Stomach (tissue), 9 donors: ENCODE measurements around the gene SYNJ1. TPM values are rescaled to one million over a fixed set of nuclear protein-coding genes. Genes with fewer than 3 reads are reported as not detected.

Source experiments
- DNase-seq, 2 donors: peaks; one replicate each; pipeline versions ENCODE4 v3.0.0 to v3.0.0-alpha.2; 2013 to 2019
- H3K27ac ChIP-seq, 5 donors: fragments of 200-600 bp in 4 of 5; sonication (generic) in 4 of 5; one replicate each; pipeline ENCODE4 v1.5.1; 2013 to 2019; ENCODE audit warnings: mild to moderate bottlenecking in 1 of 5, moderate library complexity in 1 of 5
- H3K27me3 ChIP-seq, 3 donors: fragments of 200-600 bp; sonication (generic); one replicate each; pipeline ENCODE4 v1.5.1; 2017 to 2019; ENCODE audit warnings: mixed run types in 1 of 3
- H3K36me3 ChIP-seq, 4 donors: fragments of 200-600 bp; sonication (generic); 1 replicate in 3 of 4; 2 replicates in 1 of 4; pipeline ENCODE4 v1.5.1; 2016 to 2019
- H3K4me1 ChIP-seq, 4 donors: fragments of 200-600 bp; sonication (generic); one replicate each; pipeline ENCODE4 v1.5.1; 2016 to 2019
- H3K4me3 ChIP-seq, 4 donors: fragments of 200-600 bp; sonication (generic) in 3 of 4; one replicate each; pipeline ENCODE4 v1.5.1; 2016 to 2019; ENCODE audit warnings: mild to moderate bottlenecking in 1 of 4
- H3K9me3 ChIP-seq, 4 donors: fragments of 200-600 bp; sonication (generic); one replicate each; pipeline ENCODE4 v1.5.1; 2016 to 2019
- EP300 ChIP-seq: sonication (generic); formaldehyde crosslinking; IDR thresholded peaks from one replicate; pipeline ENCODE4 v1.6.1; 2017; ENCODE audit warnings: antibody characterized with exemption
- POLR2A ChIP-seq, 4 donors: fragments of 450-650 bp; IDR thresholded peaks; one replicate each; pipeline ENCODE4 v1.6.1; 2016; ENCODE audit warnings: antibody characterized with exemption in 4 of 4, control low read depth in 2 of 4, mild to moderate bottlenecking in 1 of 4, moderate library complexity in 1 of 4
- POLR2AphosphoS5 ChIP-seq, 3 donors: sonication (generic); formaldehyde crosslinking; IDR thresholded peaks; one replicate each; pipeline ENCODE4 v1.6.1; 2016; ENCODE audit warnings: antibody characterized with exemption in 3 of 3
- WGBS, 5 donors: extraction: QIAGEN DNeasy Blood & Tissue Kit in 3 of 5; methylation state at CpG; one replicate each; pipeline versions ENCODE4 v1.1.5 to v1.1.7; 2013 to 2018; 5-methylcytosine and 5-hydroxymethylcytosine counted together
- intact Hi-C: fragments of 100-400 bp; cut with DNase I; formaldehyde crosslinking; loops from one replicate; pipeline ENCODE4 v1.15.1; 2023; ENCODE audit warnings: low total_unique reads
- polyA plus RNA-seq, 3 donors: library from polyadenylated mRNA; stranded (reverse); fragments of 200-250 nt; gene quantifications; one replicate each; pipeline ENCODE4 v1.2.3, GENCODE V29; 2013
- total RNA-seq, 5 donors: library from RNA; depleted of rRNA; stranded (reverse); fragments of >200 nt; gene quantifications; one replicate each; pipeline versions ENCODE4 v1.1.0 to v1.2.3, GENCODE V29; 2014 to 2016
- TF ChIP-seq, protein P1 (sequence below), 7 experiments: fragments of 450-650 bp in 4 of 7; fragments of 200-600 bp in 3 of 7; sonication (generic) in 3 of 7; IDR thresholded peaks; one replicate each; pipeline ENCODE4 v1.5.1; 2016 to 2019; ENCODE audit warnings: antibody characterized with exemption in 7 of 7, control low read depth in 2 of 7, mild to moderate bottlenecking in 1 of 7
- donor health status: healthy with polysubstance abuse.
- donor health status: Bipolar disorder and iron deficiency.
- donor health status: healthy.

The SYNJ1 gene
- total and polyA plus RNA-seq, 8 donors, result 0.89 to 245 (median 6.0) TPM

DNA sequence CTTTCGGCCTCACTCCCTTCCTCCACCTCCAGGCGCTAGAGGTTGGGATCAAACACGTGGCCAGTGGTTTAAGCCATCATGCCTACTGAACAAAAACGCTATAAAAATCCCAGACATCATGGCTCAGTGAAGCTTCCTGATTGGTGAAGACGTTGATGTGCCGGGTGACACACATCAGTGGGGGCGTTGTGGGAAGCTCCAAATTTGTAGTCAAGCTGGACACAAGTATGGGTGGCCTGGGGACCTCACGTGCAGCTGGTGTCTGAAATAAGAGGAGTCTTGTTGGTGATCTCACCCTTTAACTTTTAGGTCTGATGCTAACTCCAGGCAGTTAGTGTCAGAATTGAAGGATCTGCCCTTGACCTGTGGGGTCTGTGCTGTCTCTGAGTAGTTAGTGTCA lies 122.3 kb downstream of the SYNJ1 start:
- Histone ChIP-seq H3K9me3 (no peaks in the 10 kb centered on the region), H3K4me3 (no peak overlapping the region), H3K4me1 (peaks cover 2 to 7% (median 5%) of the 10 kb centered on the region in 4 donors), H3K27ac (no peak overlapping the region), H3K27me3 (no peaks in the 10 kb centered on the region), H3K36me3 (peaks cover 50 to 87% (median 86%) of the 10 kb centered on the region in 4 donors)
- DNase-seq, result no peak
- intact Hi-C loops, result loop anchor here (10.0 kb wide), 1 partner anchor 211 kb away; the partner anchor contains the start of gene URB1
- WGBS, 5 donors, result 89 to 93% (median 91%) methylated on average over 8 of the region's 8 CpGs
- no peak for TF ChIP-seq EP300
- TF ChIP-seq POLR2AphosphoS5 (IDR thresholded peaks at IDR 0.05), result no peak
- TF ChIP-seq, protein P1, sequence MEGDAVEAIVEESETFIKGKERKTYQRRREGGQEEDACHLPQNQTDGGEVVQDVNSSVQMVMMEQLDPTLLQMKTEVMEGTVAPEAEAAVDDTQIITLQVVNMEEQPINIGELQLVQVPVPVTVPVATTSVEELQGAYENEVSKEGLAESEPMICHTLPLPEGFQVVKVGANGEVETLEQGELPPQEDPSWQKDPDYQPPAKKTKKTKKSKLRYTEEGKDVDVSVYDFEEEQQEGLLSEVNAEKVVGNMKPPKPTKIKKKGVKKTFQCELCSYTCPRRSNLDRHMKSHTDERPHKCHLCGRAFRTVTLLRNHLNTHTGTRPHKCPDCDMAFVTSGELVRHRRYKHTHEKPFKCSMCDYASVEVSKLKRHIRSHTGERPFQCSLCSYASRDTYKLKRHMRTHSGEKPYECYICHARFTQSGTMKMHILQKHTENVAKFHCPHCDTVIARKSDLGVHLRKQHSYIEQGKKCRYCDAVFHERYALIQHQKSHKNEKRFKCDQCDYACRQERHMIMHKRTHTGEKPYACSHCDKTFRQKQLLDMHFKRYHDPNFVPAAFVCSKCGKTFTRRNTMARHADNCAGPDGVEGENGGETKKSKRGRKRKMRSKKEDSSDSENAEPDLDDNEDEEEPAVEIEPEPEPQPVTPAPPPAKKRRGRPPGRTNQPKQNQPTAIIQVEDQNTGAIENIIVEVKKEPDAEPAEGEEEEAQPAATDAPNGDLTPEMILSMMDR (IDR thresholded peaks at IDR 0.05), result no peak
- TF ChIP-seq POLR2A (IDR thresholded peaks at IDR 0.05), result no peak

DNA sequence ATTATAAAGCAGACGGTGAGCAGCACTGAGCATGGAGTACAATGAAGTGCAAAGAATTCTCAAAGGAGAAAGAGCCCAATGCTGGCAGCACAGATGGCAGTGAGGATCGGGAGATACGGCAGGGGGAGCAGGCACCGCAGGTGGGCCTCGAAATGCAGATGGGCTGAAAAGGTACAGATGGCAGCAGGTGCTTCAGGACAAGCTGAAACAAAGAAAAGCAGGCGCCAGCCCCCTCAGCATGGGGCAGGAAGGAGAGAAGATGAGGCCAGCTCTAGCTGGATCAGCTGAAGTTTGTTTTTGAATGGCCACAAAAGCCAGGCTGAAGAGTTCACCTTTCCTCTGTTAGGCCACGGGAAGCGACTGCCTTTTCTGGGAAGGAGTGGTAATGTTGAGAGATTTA lies 123.3 kb downstream of the SYNJ1 start:
- DNase-seq, result no peak
- 81 to 85% (median 83%) methylated on average over 8 of the region's 8 CpGs for WGBS, 5 donors

DNA sequence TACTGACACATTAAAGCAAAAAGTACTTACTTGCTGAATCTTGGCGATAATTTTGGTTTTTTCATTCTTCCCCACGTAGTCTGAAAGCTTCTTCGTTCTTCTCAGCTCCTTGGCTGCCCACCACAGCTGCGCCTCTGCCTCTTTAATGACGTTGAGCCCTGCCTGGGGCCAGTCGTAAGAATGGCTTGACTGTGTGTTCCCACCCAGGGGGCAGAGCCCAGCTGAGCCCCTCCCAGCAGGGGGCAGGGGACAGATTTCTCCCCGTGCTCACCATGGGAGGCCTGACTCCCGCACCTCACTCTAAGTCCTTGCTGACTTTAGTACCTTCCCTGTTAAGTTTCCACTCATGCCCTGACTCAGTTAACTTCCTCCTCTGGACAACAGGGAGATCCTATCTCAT lies 124.7 kb downstream of the SYNJ1 start:
- WGBS, 5 donors, result 75 to 85% (median 78%) methylated on average over 8 of the region's 8 CpGs
- peaks cover 50 to 94% (median 90%) of the 10 kb centered on the region in 4 donors for H3K36me3 ChIP-seq
- no peak overlapping the region for H3K4me3 ChIP-seq
- H3K9me3 ChIP-seq, result no peaks in the 10 kb centered on the region
- intact Hi-C loops, result loop anchor here (10.0 kb wide), 1 partner anchor 208 kb away; the partner anchor contains the start of gene URB1
- no peak for DNase-seq
- H3K27ac ChIP-seq, result no peak overlapping the region
- H3K27me3 ChIP-seq, result no peaks in the 10 kb centered on the region
- no peaks in the 10 kb centered on the region for H3K4me1 ChIP-seq
- TF ChIP-seq, protein P1 (IDR thresholded peaks at IDR 0.05), result no peak
- TF ChIP-seq EP300, result no peak
- TF ChIP-seq POLR2AphosphoS5 (IDR thresholded peaks at IDR 0.05), result no peak
- TF ChIP-seq POLR2A (IDR thresholded peaks at IDR 0.05), result no peak

More for the DNA sequence above, 123.3 kb downstream of the SYNJ1 start:
- intact Hi-C loops, result loop anchor here (10.0 kb wide), 1 partner anchor 210 kb away; the partner anchor contains the start of gene URB1
- H3K27ac ChIP-seq, result no peak overlapping the region
- no peak overlapping the region for H3K4me3 ChIP-seq
- no peaks in the 10 kb centered on the region for H3K27me3 ChIP-seq
- TF ChIP-seq EP300 (no peak), POLR2AphosphoS5 (IDR thresholded peaks at IDR 0.05) (no peak), POLR2A (IDR thresholded peaks at IDR 0.05) (no peak)
- TF ChIP-seq, protein P1 (IDR thresholded peaks at IDR 0.05), result no peak
- peaks cover 50 to 95% (median 93%) of the 10 kb centered on the region in 4 donors for H3K36me3 ChIP-seq
- no peaks in the 10 kb centered on the region for H3K4me1 ChIP-seq
- no peaks in the 10 kb centered on the region for H3K9me3 ChIP-seq

DNA sequence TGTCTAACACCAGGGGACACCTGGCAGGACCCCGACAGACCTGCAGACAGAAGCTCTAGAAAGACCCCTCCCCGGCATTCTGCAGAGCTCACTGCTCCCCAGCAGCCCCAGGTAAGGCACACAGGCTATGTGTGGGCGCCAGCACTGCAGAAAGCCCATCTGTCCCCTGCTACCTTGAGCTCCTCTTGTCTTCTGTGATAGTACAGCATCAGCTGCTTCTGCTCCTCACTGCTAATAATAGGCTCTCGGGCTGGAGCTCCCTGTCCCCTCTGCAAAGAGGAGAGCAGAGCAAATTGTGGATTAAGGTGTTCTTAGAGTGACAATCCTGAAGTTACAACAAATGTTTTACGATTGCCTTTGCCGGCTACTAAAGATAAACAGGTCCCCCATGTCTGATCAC lies 125.7 kb downstream of the SYNJ1 start:
- no peak overlapping the region for H3K4me3 ChIP-seq
- no peak overlapping the region for H3K27ac ChIP-seq
- intact Hi-C loops, result loop anchor here (10.0 kb wide), 1 partner anchor 207 kb away; the partner anchor contains the start of gene URB1
- no peak for DNase-seq
- TF ChIP-seq POLR2AphosphoS5 (IDR thresholded peaks at IDR 0.05), result no peak
- H3K4me1 ChIP-seq, result no peaks in the 10 kb centered on the region
- H3K36me3 ChIP-seq, result peaks cover 46 to 84% (median 82%) of the 10 kb centered on the region in 4 donors
- no peaks in the 10 kb centered on the region for H3K27me3 ChIP-seq
- 93 to 99% (median 97%) methylated on average over 4 to 6 of the region's 6 CpGs for WGBS, 5 donors
- no peaks in the 10 kb centered on the region for H3K9me3 ChIP-seq

DNA sequence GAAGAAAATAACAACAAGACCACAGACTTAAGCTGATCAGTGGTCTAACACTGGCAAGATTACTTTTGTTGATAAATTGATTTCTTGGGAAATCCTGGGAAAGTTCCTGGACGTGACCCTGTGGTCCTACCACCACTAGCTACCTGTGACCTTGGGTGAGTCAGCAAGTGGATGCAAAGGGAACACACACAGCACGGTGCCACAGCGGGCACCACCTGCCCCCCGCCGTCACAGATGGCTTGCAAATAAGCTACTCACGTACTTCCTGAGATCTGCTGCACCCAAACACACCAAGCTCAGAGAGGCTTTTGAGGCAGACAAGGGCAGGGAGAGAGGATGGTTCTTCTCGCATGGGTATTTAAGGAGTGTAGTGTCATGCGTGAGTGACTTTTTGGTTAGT lies 128.3 kb downstream of the SYNJ1 start:
- intact Hi-C loops, result no loop called here
- H3K36me3 ChIP-seq, result peaks cover 25 to 60% (median 57%) of the 10 kb centered on the region in 4 donors
- 88 to 94% (median 91%) methylated on average over 8 of the region's 8 CpGs for WGBS, 5 donors

More for the DNA sequence above, 128.3 kb downstream of the SYNJ1 start:
- H3K27ac ChIP-seq, result no peak overlapping the region
- no peaks in the 10 kb centered on the region for H3K27me3 ChIP-seq
- no peaks in the 10 kb centered on the region for H3K9me3 ChIP-seq
- no peak overlapping the region for H3K4me3 ChIP-seq
- no peak for TF ChIP-seq POLR2A (IDR thresholded peaks at IDR 0.05)
- no peak for TF ChIP-seq EP300
- TF ChIP-seq POLR2AphosphoS5 (IDR thresholded peaks at IDR 0.05), result no peak
- TF ChIP-seq, protein P1 (IDR thresholded peaks at IDR 0.05), result no peak
- H3K4me1 ChIP-seq, result no peaks in the 10 kb centered on the region
- no peak for DNase-seq
